CD4-positive, alpha-beta T cell treated with Interleukin-2 at 100 ng/mL for 4 hours (primary cell): Measurements from ENCODE around the gene MGMT.

Experiments used
- DNase-seq: peaks from one replicate; pipeline ENCODE4 v3.0.0-alpha.2; 2020; ENCODE audit warnings: low spot score

MGMT gene

DNA sequence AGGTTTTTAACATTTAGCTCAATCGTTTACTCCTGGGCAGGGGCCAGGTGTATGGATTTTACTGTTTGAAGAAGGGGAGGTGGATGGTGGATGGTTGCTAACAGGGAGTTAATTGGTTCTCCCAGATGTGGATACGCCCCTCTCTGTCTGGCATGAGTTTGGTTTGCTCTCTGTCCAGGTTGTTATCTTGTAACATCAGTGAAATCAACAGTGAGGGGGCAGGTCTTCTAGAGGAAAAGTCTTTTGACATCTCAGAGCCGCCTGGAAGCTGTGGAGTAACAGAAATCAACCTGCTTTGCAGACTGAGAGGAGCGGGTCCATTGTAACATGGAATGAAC is 243.4 kb downstream of the MGMT start:
- no peak for DNase-seq

DNA sequence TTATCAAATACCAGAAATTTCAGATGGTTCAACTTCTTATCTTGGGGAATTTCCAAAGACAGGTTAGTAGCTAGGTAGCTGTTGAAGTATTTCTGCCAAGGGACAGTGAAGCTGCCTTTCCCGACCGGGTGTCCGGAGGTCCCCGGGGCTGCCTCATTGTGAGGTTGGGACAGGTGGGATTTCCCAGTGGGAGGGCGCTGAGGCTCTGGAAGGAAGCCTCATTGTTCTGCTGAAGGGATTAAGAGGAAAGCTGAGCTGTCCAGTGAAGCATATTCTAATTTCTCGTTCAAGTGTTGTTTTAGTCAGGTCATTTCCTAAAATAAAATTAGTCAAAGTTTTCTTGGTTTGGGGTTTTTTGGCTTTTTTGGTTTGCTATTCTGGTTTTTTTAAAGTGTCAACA is 244.2 kb downstream of the MGMT start:
- DNase-seq = no peak

DNA sequence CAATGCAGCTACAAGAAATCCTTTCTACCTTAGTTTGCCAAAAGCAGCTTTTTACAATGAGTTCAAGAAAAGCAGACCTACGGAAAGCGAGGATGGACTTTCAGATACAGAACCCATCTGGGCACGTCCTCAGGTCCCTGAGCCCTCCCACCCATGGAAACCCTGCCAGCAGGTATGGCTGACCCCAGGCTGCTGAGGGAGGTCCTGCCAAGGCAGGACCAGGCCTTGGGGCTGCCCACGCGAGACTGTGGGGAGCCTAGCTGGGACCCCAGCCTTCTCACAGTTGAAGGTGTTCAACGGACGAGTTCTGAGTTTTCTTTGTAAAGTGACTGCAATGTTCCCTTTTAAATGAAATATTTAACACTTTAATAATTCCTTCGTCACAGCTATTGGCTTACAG is 245.0 kb downstream of the MGMT start:
- DNase-seq = no peak

DNA sequence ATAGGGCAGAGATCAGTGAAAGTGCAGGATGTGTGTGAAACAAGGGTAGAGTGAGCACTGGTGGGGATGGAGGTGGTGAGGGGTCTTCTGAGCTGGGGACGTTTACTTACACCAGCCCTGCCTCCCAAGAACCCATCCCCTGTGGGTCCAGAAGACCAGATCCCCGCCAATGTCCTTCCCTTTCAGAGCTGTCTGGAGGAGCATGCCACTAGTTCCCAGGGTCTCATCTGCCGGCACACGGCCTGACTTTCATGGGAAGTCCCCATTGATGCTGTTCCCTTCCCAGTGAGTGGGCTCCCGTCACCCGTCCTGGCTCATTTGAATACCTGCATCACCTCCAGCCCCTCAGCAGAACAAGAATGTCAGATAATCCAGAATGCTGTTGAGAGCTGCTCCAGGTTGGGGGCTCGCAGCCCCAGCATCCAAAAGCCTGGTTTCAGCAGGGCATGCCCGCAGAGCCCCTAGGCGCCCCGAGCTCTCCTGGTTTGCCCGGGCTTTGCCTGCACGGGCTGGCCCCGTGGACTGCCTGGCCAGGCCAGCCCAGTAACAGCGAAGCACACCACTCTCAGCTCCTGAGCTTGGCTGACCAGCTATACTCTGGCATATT is 246.7 kb downstream of the MGMT start:
- no peak for DNase-seq

DNA sequence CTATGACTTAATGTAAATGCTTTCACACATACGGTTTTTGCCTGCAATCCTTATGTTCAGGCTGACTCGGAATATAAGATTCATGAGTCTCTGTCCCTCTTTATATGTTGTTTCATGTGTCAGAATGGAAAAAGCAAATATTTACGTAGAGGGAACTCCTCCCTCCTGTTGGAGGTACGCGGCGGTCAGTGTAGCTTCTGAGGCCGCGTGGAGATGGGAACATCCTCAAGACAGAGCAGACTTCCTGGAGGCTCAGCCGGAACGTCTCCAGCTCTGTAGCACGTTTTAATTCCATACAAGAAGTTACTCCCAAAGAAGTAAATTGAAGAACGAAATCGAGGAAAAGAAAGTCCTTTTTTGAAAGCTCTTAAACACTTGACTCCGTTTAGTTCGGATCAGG is 248.8 kb downstream of the MGMT start:
- no peak for DNase-seq

DNA sequence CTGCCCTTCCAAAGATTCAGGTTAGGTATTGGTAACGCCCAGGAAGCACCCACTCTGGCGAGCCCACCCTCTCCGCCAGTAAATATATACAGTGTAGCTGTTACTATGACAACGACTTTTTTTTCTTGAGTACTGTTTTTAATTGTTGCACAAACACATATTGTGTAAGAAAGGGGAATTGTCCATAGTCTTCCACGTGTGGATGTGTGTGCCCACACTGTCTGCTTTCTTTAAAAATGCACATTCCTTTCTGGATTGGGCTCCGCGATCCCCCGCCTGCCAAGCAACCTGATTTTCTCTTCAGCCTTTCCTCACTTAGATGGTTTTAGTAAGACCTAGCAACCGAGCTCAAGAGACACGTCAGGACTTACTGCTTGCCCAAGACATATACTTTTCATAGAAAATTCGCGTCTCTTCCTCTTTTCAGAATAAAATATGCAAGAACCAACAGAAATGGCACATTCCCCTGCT is 249.2 kb downstream of the MGMT start:
- no peak for DNase-seq

DNA sequence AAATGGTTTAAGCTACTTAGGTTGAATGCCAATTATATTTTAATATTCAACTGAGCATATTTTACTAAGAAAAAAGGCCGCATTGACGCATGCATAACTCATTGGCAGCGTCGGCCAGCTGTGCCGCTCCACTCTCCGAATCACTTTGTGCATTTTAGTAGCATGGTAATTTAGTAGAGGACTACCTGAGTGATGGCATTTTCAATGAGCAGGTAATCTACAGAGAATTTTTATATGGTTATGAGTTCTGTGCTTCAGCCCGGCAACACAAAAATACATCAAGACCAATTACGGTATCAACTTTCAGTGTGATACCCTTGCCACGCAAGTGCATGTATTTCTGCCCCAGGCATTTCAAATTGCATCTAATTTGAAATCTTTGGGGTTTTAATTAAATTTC is 249.8 kb downstream of the MGMT start:
- DNase-seq = no peak

DNA sequence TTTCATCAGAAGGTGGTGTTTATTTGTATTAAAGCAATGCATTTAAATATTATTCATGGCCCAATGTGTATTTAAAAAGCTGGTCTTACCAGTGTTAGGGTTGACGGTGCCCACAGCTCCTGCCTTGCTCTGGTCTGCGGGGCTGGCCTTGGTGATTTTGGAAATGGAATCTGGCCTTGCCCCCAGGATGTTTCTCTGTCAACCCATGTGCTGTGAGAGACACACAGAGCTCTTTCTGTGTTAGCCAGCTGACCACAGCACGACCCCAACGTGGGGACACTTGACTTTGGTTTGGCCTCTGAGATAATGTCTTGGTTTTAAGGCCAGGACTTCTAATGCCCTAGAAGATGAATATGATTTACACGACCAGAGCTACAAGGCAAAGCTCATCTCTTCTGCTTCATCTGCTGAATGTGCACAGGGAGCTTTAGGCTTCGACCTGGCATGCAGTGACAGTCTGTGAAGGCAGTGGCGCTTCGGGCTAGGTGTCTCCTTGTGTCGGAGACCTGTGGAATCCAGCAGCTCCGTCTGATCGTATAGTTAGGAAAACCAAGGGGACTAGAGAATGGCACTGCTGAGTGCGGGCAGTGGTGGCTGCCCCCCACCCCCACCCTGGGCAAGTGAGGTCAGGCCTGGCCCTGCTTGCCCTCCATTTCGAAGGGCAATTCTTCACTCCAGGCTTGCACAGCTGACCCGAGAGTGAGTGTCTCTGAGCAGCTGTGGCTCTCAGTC is 250.9 kb downstream of the MGMT start:
- DNase-seq = no peak

DNA sequence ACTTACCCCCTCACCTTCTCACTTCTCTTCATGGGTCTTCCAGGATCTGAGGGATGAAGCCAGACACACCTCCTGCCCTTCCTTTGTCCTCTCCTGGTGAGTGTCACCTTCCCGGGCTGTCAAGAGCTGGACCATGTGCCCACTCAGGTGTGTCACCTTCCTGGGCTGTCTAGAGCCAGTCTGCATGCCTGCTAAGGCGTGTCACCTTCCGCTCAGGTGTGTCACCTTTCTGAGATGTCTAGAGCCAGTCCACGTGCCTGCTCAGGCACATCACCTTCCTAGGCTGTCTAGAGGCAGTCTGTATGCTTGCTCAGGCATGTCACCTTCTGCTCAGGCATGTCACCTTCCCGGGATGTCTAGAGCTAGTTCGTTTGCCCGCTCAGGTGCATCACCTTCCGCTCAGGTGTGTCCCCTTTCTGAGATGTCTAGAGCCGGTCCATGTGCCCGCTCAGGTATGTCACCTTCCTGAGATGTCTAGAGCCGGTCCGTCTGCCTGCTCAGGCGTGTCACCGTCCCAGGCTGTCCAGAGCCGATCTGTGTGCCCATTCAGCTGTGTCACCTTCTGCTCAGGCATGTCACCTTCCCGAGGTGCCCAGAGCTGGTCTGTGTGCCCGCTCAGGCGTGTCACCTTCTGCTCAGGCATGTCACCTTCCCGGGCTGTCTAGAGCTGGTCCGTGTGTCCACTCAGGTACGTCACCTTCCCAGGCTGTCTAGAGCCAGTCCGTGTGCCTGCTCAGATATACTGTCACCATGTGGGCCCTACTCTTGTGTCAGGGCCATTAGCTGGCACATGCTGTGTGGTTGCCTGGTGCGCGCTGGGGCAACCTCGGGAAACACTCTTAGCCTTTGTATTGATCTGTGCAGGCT is 251.7 kb downstream of the MGMT start:
- DNase-seq = no peak

DNA sequence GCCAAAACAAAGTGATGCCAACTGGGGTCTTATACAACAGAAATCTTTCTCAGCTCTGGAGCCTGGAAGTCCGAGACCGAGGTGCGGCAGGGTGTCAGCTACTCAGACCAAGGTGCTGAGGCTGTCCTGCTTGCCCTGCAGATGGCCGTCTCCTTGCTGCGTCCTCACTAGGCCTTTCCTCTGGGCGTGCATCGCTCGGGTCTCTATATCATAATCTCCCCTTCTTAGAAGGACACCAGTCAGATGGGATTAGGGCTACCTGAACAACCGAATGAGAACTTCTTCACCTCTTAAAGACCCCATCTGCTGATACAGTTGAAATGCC is 252.3 kb downstream of the MGMT start:
- DNase-seq = no peak

DNA sequence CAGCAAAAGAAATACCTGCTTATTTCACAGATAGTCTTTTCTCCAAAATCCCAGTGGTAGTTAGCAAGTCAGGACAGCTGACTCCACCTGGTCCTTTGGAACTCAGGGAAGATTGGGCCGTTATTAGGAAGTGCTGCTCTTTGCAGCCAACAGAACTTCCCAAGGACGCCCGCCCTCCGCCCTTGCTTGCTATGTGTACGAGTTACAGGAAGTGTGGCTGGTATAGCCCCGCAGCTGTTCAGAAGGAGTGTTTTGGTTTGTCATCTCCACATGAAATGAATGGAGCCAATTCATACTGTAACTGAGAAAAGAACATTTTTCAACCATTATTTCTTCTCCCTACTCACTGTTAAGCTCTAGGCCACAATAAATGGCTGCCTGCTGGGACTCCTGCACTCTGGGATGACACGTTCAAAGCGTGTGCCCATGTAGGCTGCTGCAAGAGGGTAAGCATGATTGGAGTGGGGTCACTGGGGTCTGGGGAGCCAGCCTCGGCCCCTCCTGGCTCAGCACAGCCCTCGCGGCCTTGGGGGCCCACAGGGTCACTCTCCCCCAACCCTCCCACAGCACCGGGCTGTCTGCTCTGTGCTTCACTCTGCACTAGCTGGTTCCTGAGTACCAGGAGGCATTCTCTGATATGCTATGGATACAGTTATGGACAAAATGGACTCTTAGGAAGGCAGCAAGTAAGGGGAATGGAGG is 253.0 kb downstream of the MGMT start:
- no peak for DNase-seq

DNA sequence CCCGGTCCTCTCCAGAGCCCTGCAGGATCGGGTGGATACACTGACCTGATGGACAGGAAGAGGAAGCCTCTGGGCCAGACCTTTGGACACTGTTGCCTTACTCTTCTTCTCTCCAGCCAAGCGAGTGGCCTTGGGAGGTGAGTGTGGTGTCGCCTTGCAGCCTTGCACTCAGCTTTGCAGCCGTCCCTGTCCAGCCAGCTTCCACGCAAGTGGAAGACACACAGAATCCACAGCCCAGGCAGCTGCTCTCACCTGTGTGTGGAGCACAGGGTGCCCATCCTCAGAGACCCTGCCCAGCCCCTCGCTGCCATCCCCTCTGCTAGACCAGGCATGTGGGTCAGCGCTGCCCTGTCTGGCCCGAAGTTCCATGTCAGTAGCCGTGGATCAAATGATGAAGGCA is 258.0 kb downstream of the MGMT start:
- no peak for DNase-seq

DNA sequence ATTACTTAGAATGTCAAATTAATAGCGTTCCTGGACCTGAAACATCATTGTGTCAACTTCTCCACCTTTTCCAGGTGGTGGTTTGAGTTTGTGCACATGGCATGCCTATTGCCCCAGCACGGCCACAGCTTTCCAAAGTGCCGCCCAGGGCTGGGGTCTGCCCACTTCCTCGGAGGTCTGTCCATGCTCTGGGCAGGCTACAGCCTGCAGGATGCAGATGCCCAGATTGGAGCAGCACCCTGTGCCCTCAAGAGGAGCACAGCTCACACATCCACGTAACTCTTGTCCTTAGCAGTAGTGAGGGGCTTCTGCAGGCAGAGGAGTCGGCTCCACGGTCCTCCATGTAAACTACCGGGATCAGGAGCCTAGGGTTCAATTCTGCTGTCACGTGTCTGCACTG is 258.4 kb downstream of the MGMT start:
- no peak for DNase-seq

DNA sequence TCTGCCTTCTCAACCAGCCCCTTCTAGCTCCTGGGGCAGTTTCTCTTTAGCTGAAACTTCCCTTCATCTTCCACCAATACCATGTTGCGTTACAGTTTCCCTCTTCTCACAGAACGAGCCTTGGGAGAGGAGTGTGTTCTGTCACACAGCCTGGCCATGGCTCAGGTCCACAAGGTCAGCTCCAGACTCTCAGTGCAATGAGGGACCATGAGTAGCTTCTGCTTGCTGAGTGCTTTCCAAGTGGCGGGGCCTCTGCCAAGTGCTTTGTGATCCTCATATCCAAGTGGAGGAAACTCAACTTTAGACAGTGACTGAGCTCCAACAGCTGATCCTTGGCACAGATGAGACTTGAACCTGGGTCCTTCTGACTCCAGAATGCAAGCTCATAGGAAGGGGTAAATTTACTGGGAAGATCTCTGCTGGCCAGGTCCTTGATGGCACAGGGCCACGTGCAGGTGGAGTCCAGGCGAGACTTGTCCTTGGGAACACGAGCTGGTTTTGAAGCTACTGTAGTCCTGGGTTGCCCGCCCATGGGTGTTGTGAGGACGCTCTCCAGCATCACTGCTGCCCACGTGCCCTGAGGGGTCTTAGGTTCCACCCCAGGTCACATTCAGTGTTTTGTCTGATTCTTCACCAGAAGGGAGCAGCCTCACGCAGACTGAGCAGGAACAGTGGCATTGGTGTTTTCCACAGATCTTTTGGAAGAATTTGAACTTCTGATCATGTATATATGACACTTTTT is 259.0 kb downstream of the MGMT start:
- no peak for DNase-seq

DNA sequence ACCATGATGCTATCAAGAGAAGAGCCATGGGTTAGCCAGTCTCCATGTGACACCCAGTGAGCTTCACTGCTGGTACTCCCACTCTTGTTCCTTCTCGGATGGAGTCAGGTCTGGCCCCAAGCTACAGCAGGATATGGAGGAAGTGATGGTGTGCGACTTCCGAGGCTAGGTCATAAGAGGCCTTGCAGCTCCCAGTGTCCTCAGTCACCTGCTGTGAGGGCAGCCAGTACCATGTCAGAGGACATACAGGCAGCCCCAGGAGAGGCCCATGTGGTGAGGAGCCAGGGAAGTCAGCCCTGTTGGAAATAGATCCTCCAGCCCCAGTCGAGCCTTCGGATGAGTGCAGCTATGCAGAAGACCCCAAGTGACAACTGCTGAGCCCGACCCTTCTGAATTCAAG is 260.0 kb downstream of the MGMT start:
- no peak for DNase-seq

DNA sequence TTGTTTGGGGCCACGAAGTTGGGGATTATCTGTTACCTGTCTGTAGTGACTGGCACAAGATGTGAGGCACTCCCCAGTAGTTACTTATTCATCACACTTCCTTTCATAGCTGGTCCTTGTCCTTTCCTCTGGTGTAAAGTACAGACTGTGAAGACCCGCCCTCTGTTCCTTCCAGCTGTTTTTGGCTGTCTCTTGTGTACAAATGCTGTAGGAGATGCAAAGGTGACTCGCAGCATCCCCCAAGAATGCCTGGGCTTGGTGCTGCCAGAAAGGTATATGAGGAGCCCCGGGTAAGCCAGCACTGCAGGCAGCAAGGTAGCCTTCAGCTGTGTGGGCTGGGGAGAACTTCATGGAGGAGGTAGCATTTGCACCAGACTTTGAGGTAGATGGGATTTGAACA is 260.5 kb downstream of the MGMT start:
- no peak for DNase-seq

DNA sequence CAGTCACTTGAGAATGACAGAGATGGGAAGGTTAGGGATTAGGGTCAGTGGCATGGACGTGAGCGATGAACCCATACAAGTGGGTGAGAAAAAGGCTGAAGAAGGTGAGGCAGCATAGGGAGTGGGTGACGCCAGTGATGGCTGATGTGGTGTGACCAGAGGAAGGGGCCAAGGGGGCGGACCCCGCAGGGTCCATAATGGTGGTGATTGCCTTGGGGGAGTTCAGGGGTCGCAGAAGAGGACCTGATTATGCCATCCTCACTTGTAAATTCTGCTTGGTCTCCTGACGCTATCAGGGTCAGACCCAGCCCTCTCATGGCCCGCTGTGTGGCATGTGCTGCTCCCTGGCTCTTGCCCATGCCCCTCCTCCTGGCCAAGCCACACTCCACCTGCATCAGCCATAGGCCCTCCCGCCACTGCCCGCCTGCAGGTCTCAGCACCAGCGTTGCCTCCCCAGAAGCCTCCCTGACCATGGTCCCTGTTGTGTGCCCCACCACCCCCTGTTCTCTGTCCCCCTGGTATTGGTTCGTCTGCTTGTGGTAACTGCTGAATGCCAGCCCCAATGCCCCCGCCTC is 261.3 kb downstream of the MGMT start:
- DNase-seq = no peak

DNA sequence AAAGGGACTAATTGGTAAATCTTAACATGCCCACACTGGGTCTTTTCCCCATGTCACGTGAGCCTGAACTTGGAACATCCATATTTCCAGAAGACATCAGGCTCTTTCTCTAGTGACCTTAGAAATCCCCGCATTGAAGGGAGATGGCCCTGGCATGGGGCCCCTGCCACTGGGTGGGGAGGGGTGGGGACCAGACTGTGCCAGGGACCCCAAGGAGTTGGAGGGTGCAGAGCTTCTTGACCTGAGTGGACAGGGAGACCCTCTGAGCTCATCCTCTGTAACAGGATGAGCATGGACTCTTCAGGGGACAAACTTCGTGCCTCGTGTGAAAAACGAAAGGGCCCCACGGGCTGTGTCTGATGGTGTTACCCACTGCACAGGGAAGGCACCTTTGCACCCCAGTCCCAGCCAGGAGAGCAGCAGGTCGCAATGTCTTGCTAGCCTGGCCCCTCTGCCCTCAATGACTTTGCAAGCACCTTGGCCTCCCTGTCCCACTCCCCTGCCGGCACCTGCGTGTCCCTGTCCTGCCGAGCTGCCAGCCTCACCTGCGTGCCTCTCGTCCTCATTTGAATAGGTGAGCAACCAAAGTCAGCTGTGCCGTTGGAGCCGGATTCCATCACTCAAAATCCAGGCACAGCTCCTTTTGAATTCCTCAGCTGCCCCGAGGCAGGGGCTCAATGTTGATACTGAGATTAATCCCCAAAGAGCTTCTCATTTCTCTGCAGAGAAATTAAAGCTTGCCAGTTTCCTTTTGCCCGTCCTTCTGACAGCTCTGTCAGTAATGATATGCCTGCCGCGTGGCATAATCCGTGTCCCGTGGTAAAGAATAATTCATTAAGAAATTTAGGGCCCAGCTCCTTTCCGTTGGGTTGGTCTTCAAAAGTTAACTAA is 262.1 kb downstream of the MGMT start:
- no peak for DNase-seq

DNA sequence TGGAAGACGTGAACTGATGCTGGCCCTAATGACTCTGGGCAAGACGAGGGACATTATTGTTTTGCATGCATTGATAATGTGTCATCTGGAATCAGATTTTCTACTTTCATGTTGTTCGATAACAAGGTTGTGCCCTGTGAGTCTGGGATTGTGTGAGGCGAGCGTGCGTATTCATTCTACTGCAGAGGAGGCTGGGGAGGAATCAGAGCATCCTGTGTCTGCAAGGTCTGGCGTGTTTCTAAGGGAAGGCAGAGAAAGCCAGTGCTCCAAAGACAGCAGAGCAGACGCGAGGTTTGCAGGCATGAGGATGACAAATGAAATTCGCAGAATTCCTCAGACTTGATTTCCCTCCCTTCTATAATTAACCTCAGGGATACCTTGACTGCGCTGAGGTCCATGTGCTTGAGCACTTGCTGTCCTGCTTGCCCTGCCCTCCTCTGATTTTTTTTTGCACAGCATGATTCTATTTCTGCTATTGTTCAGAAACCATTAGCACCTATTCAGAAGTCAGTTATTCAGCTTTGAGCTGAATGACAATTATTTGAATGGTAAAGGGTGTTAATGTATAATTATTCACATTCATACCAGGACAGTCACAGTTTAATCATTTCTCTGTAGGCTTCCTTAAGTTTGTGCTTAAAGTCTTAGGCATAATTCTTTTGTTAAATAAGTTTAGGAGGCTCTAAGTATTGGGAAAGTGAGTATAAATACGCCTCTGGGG is 263.4 kb downstream of the MGMT start:
- DNase-seq = no peak

DNA sequence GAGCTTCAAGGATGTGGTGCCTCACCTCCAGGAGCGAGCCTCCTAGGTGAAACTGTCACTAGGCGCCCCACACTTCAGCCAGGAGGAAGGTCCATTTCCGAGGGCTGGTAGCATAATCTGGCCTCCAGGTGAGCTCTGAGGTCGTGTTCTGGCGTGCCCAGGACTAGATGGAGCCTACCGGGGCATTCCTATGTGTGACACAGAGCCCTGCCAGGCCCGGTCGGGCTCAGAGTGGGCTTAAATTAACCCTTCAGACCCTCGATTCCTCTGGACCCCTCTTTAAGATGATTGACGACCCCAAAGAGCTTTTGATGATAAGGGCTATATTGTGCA is 263.9 kb downstream of the MGMT start:
- no peak for DNase-seq
